HG02610 (cell line): ENCODE data around the gene RPS6KA5.
"Not testable (repeated sequence)": the region's sequence is repeated elsewhere in the genome, so short reads cannot be mapped to it uniquely, and the experiment has no call there.

Experiments
- ATAC-seq: cut with Tn5 transposase; IDR thresholded peaks from one replicate; pipeline ENCODE4 v1.9.1; 2021; ENCODE audit warnings: mild to moderate bottlenecking, moderate library complexity; ENCODE audit not compliant: unreplicated experiment

RPS6KA5 gene

GRCh38 chr14:90880282-90880681 lies 180.2 kb downstream of the RPS6KA5 start:
- no peak for ATAC-seq

- ATAC-seq = no peak
These were observed 185.8 kb downstream of the RPS6KA5 start for GRCh38 chr14:90874599-90874998.

- no peak for ATAC-seq
These were observed 188.7 kb downstream of the RPS6KA5 start for GRCh38 chr14:90871605-90872233.

- ATAC-seq = no peak
These were observed 189.4 kb downstream of the RPS6KA5 start for GRCh38 chr14:90870950-90871604.

GRCh38 chr14:90867501-90867900 lies 192.9 kb downstream of the RPS6KA5 start:
- ATAC-seq = no peak

GRCh38 chr14:90866833-90867232 lies 193.6 kb downstream of the RPS6KA5 start:
- ATAC-seq = no peak

- ATAC-seq = no peak
These were observed 195.7 kb downstream of the RPS6KA5 start for GRCh38 chr14:90864741-90865140.

- no peak for ATAC-seq
These were observed 201.9 kb downstream of the RPS6KA5 start for GRCh38 chr14:90858511-90858910.

GRCh38 chr14:90857866-90858265 lies 202.6 kb downstream of the RPS6KA5 start:
- ATAC-seq = no peak

- not testable (repeated sequence) for ATAC-seq
These were observed 204.3 kb downstream of the RPS6KA5 start for GRCh38 chr14:90856115-90856514.

GRCh38 chr14:90853116-90853515 lies 207.3 kb downstream of the RPS6KA5 start:
- ATAC-seq = no peak

GRCh38 chr14:90851327-90852036 lies 209.0 kb downstream of the RPS6KA5 start:
- ATAC-seq = no peak

GRCh38 chr14:90850487-90850886 lies 210.0 kb downstream of the RPS6KA5 start:
- no peak for ATAC-seq

GRCh38 chr14:90849787-90850444 lies 210.5 kb downstream of the RPS6KA5 start:
- no peak for ATAC-seq

- ATAC-seq = no peak
These were observed 211.3 kb downstream of the RPS6KA5 start for GRCh38 chr14:90848944-90849731.

- ATAC-seq = no peak
These were observed 213.9 kb downstream of the RPS6KA5 start for GRCh38 chr14:90846511-90846910.

- no peak for ATAC-seq
These were observed 216.1 kb downstream of the RPS6KA5 start for GRCh38 chr14:90844321-90844720.

- no peak for ATAC-seq
These were observed 217.7 kb downstream of the RPS6KA5 start for GRCh38 chr14:90842726-90843125.

GRCh38 chr14:90840667-90841066 lies 219.8 kb downstream of the RPS6KA5 start:
- ATAC-seq = not testable (repeated sequence)

- no peak for ATAC-seq
These were observed 220.6 kb downstream of the RPS6KA5 start for GRCh38 chr14:90839889-90840266.
